ENCODE data around the gene SWAP70.

DNA sequence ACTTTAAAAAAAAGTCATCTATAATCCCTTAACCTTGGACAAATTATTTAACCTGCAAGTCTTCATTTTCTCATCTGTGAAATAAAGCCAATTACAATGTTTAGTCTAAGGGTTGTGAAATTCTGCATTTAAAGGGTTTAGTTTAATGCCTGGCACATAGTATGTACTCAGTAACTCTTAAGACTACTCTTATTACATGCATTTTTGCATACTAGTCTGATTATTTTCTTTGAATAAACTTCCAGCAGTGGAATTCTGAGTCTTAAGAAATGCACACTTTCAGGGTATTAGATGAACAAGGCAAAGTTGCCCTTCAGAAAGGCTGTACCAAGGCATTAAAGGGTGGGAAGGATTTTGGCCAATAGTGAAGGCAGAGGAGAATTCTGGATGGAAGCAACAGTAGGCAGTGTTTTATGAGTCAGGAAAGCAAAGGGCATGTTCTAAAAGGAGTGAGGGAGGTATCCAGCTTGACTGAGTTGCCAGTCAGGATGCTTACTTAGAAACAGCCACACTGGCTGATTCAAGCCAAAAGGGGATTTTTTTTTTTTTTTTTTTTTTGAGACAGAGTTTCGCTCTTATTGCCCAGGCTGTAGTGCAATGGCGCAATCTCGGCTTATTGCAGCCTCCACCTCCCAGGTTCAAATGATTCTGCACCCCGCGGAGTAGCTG, 50.5 kb downstream of the SWAP70 start:
- TF ChIP-seq, protein P1, sequence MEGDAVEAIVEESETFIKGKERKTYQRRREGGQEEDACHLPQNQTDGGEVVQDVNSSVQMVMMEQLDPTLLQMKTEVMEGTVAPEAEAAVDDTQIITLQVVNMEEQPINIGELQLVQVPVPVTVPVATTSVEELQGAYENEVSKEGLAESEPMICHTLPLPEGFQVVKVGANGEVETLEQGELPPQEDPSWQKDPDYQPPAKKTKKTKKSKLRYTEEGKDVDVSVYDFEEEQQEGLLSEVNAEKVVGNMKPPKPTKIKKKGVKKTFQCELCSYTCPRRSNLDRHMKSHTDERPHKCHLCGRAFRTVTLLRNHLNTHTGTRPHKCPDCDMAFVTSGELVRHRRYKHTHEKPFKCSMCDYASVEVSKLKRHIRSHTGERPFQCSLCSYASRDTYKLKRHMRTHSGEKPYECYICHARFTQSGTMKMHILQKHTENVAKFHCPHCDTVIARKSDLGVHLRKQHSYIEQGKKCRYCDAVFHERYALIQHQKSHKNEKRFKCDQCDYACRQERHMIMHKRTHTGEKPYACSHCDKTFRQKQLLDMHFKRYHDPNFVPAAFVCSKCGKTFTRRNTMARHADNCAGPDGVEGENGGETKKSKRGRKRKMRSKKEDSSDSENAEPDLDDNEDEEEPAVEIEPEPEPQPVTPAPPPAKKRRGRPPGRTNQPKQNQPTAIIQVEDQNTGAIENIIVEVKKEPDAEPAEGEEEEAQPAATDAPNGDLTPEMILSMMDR (IDR thresholded peaks at IDR 0.05; ENCODE audit: insufficient read depth, low read depth, low read length): no peak
- TF ChIP-seq EZH2 (IDR thresholded peaks at IDR 0.05; ENCODE audit: insufficient read depth, low read length): no peak

Measured in astrocyte (in vitro differentiated cells and primary cell).